GM12801 (cell line): ENCODE results near the gene BORA.

Experiments used
- TF ChIP-seq, protein P1 (sequence below): IDR thresholded peaks from one replicate; pipeline ENCODE4 v1.5.1; 2011; ENCODE audit warnings: control low read depth; ENCODE audit not compliant: insufficient read length; ENCODE audit errors: extremely low read depth

The BORA gene

DNA sequence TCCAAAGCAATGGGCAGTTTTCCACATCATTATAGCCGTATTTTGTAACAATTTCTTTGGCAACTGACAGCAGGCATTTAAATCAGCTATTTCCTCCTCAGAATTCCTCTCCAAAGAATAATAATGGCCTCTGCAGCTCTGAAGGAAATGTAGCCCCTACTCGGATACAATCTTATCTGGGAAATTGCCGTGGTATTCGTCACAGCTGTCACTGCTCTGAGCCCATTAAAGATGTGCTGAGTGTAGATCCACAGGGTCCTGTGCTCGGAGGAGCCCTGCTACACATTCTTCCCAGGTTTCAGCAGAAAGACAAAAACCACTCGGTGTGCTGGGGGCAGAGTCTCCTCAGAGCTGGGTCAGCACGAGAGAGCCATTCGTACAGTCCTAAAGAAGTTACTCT lies 33.4 kb upstream of the BORA start:
- TF ChIP-seq, protein P1, sequence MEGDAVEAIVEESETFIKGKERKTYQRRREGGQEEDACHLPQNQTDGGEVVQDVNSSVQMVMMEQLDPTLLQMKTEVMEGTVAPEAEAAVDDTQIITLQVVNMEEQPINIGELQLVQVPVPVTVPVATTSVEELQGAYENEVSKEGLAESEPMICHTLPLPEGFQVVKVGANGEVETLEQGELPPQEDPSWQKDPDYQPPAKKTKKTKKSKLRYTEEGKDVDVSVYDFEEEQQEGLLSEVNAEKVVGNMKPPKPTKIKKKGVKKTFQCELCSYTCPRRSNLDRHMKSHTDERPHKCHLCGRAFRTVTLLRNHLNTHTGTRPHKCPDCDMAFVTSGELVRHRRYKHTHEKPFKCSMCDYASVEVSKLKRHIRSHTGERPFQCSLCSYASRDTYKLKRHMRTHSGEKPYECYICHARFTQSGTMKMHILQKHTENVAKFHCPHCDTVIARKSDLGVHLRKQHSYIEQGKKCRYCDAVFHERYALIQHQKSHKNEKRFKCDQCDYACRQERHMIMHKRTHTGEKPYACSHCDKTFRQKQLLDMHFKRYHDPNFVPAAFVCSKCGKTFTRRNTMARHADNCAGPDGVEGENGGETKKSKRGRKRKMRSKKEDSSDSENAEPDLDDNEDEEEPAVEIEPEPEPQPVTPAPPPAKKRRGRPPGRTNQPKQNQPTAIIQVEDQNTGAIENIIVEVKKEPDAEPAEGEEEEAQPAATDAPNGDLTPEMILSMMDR, result no peak

GRCh38 chr13:72696579-72696978 lies 31.1 kb upstream of the BORA start:
- TF ChIP-seq, protein P1, result no peak

GRCh38 chr13:72698164-72698563 lies 29.6 kb upstream of the BORA start:
- TF ChIP-seq, protein P1, result no peak

- TF ChIP-seq, protein P1, result no peak
Measured at GRCh38 chr13:72700509-72700908, 27.2 kb upstream of the BORA start.

GRCh38 chr13:72716776-72717175 lies 10.9 kb upstream of the BORA start:
- TF ChIP-seq, protein P1, result no peak

DNA sequence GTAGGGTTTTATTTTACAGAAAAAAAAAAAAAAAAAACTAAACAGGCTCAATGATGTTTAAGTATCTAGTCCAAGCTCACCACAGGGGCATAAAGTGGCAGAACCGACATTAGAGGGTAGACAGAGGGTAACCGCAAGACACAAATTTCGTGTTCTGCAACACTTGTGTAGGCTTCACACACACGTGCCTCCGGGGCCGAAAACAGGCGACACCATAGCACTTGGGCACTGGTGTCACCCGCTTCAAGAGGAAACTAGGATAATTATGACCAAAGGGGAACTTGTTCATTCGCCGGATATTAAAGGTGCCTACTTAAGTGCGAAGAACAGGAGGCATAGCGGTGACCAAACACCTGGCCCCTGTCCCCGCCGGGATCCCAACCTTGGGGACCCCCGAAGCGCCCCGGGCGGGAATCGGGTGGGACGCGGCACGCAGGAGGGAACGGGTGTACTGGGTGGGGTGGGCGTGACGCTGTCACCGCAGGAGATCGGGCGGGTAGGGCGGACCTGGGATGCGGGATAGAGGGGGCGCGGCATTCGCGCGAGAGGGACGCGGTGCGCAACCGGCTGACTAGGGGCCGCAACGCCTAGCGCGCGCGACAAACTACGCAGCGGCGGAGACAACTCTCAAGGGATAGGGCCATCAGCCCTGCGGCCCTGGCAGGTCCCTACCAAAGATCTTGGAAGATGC lies 852 bp upstream of the BORA start:
- TF ChIP-seq, protein P1, result no peak

DNA sequence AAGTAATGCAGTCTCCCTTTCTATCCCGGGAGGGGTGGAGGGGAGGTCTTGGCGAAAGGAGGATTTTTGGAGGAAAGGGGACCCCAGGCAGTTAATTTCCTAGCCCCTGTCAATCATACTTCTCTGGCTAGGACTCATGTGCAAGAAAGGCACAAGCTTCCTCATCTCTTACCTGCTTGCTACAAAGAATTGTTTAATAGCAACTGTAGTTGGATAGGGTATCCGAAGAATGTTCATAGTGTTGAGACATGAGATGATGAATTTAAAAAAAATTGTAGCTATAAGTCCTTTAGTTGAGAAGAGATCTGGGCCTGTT lies 525 bp downstream of the BORA start:
- TF ChIP-seq, protein P1, result no peak

- TF ChIP-seq, protein P1, result no peak
Measured at GRCh38 chr13:72737033-72737432, 9.3 kb downstream of the BORA start.
